ENCODE data around the gene PKP4.

PKP4 gene

DNA sequence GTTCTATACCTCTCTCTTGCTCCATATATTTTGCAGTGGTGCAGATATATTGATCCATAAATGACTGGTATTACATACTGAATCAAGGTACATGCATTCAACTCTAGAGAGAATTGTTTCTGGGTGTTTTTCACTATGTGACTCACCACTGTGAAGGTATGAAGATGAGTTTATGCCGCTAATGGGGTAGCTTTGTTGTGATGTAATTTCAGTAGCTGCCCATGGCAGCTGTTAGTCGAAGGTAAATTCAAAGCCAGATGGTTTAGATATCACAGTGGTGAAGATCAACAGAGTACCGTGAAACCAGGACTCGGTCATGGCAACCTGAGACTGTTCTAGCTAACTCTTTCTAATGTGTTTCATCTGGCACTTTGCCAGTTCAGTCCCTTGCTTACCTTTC lies 50.4 kb downstream of the PKP4 start:
- TF ChIP-seq POLR2AphosphoS5 (IDR thresholded peaks at IDR 0.05; ENCODE audit: low read depth, low read length): no peak

DNA sequence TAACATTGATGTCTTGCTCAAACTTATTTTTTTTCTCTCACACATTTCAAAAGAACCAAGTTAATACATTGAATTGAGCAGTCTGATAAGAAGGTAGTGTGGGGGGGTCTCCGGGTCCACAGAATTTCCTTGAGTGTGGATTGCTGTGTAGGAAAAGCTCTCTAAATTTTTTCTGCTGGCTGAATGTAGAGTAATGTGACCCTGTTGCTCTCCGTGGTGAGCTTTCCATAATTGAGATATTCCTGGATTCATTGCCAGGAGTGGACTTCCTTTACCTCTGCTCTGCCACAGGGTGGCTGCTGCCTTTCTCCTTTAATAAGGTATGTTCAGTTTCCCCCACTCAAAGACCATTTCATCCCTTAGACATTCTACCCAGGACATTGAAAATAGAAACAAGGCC lies 50.9 kb downstream of the PKP4 start:
- TF ChIP-seq FOXP2 (optimal IDR thresholded peaks at IDR 0.05; ENCODE audit: borderline replicate concordance, extremely low read depth, extremely low read length, insufficient read depth) (no peak), TAF1 (IDR thresholded peaks at IDR 0.05; ENCODE audit: borderline replicate concordance, insufficient read depth, low read length) (no peak), SIN3A (IDR thresholded peaks at IDR 0.05; ENCODE audit: borderline replicate concordance, insufficient read depth, low read length) (no peak), POLR2AphosphoS5 (IDR thresholded peaks at IDR 0.05; ENCODE audit: low read depth, low read length) (no peak), REST (IDR thresholded peaks at IDR 0.05; ENCODE audit: insufficient read depth in 1 of 2, low read depth in 2 of 2, low read length in 2 of 2) (no peak)

DNA sequence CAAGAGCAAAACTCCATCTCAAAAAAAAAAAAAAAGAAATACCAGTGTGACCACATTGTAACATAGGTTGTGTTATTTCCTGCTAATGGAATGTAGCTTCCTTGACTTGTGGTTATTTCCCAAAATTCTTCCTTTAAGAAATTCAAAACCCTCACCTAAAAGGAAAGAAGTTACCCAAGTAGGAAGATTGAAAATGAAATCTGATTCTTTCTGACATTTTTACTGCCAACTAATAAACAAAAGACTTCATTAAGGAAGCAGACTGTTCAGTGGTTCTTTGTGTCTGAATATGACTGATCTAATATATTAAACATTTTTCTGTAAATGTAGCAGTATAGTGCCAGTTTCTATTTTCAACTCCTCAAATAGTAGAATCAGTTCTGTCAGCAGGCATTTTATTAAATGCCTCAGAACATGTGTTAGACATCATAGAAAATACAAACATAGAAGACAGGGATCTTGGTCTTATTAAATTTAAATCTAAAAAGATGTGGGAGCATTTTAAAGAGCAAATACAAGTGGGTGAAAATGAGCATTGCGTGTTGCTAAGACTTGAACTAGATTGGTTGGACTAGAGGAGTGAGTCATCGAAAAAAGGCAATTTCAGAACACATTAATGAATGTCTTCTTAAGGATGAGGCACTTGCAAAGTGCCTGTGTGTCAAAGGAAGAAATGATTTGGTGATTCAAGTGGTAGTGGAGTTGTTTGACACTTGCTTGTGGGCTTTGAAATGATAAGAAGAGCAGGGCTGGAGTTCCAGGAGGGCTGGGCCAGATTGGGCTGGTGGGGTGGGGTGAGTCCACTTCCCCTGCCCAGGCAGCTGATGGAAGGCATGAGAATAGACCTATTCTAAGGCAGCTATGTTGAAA lies 53.4 kb downstream of the PKP4 start:
- TF ChIP-seq REST (IDR thresholded peaks at IDR 0.05; ENCODE audit: insufficient read depth in 1 of 2, low read depth in 2 of 2, low read length in 2 of 2) (no peak), SIN3A (IDR thresholded peaks at IDR 0.05; ENCODE audit: borderline replicate concordance, insufficient read depth, low read length) (no peak), FOXP2 (optimal IDR thresholded peaks at IDR 0.05; ENCODE audit: borderline replicate concordance, extremely low read depth, extremely low read length, insufficient read depth) (no peak), POLR2AphosphoS5 (IDR thresholded peaks at IDR 0.05; ENCODE audit: low read depth, low read length) (no peak), TAF1 (IDR thresholded peaks at IDR 0.05; ENCODE audit: borderline replicate concordance, insufficient read depth, low read length) (no peak)

GRCh38 chr2:158510887-158511286 lies 54.1 kb downstream of the PKP4 start:
- TF ChIP-seq SIN3A (IDR thresholded peaks at IDR 0.05; ENCODE audit: borderline replicate concordance, insufficient read depth, low read length) (no peak), POLR2AphosphoS5 (IDR thresholded peaks at IDR 0.05; ENCODE audit: low read depth, low read length) (no peak), REST (IDR thresholded peaks at IDR 0.05; ENCODE audit: insufficient read depth in 1 of 2, low read depth in 2 of 2, low read length in 2 of 2) (no peak), FOXP2 (optimal IDR thresholded peaks at IDR 0.05; ENCODE audit: borderline replicate concordance, extremely low read depth, extremely low read length, insufficient read depth) (no peak), TAF1 (IDR thresholded peaks at IDR 0.05; ENCODE audit: borderline replicate concordance, insufficient read depth, low read length) (no peak)

- TF ChIP-seq REST (IDR thresholded peaks at IDR 0.05; ENCODE audit: insufficient read depth in 1 of 2, low read depth in 2 of 2, low read length in 2 of 2): no peak
- no peak for TF ChIP-seq POLR2AphosphoS5 (IDR thresholded peaks at IDR 0.05; ENCODE audit: low read depth, low read length)
- TF ChIP-seq FOXP2 (optimal IDR thresholded peaks at IDR 0.05; ENCODE audit: borderline replicate concordance, extremely low read depth, extremely low read length, insufficient read depth): no peak
- TF ChIP-seq SIN3A (IDR thresholded peaks at IDR 0.05; ENCODE audit: borderline replicate concordance, insufficient read depth, low read length): no peak
- TF ChIP-seq TAF1 (IDR thresholded peaks at IDR 0.05; ENCODE audit: borderline replicate concordance, insufficient read depth, low read length): no peak
Observed at GRCh38 chr2:158511706-158512105, 55.0 kb downstream of the PKP4 start.
